Endothelial cell of umbilical vein (primary cell): ENCODE data around the gene RNGTT. TPM values are rescaled to one million over a fixed set of nuclear protein-coding genes. Genes with fewer than 3 reads are reported as not detected.
"Not testable (repeated sequence)": the region's sequence is repeated elsewhere in the genome, so short reads cannot be mapped to it uniquely, and the experiment has no call there.

Experiments
- BruUV-seq: library from RNA; stranded (reverse); fragments of 400-500 nt; replicated peaks from 2 replicates; lab custom pipeline; 2021; lab: Mats Ljungman, UMichigan
- CTCF ChIA-PET: fragments of 300-600, 350-600 bp; sonication (Branson Sonifier 250); formaldehyde crosslinking; loops from one replicate; lab custom pipeline; 2021; ENCODE audit warnings: antibody characterized with exemption, inconsistent platforms; lab: Charles Lee
- POLR2A ChIA-PET: fragments of 300-600, 350-600 bp; sonication (Branson Sonifier 250); formaldehyde crosslinking; loops from one replicate; lab custom pipeline; 2021; ENCODE audit warnings: antibody characterized with exemption, inconsistent platforms; lab: Charles Lee
- DNase-seq: peaks from one replicate; pipeline ENCODE4 v3.0.0-alpha.2; 2011; ENCODE audit warnings: low read depth, low spot score
- FAIRE-seq: peaks from 2 replicates; lab custom pipeline; 2011; peaks lifted over from hg19 to GRCh38; lab: Jason Lieb, UNC
- H2AFZ ChIP-seq: 2 replicates; pipeline ENCODE4 v1.6.0; 2012; ENCODE audit warnings: low read depth, low read length, control low read depth, inconsistent platforms
- H3K27ac ChIP-seq: 2 replicates; pipeline ENCODE4 v1.5.1; 2011; ENCODE audit warnings: low read depth, mild to moderate bottlenecking, control low read depth, low read length, moderate library complexity; ENCODE audit not compliant: insufficient read depth
- H3K27me3 ChIP-seq, 2 experiments: 2 replicates each; pipeline versions ENCODE4 v1.6.0 to v1.6.1; 2011; ENCODE audit warnings: low read length in 2 of 2, mixed read lengths in 1 of 2; ENCODE audit not compliant: control insufficient read depth in 2 of 2, insufficient read depth in 2 of 2
- H3K36me3 ChIP-seq, 2 experiments: 2 replicates in 1 of 2; 3 replicates in 1 of 2; pipeline ENCODE4 v1.5.1; 2011; ENCODE audit warnings: low read length in 2 of 2, mild to moderate bottlenecking in 1 of 2, moderate library complexity in 1 of 2; ENCODE audit not compliant: control insufficient read depth in 2 of 2, insufficient read depth in 2 of 2; ENCODE audit errors: extremely low read depth in 1 of 2
- H3K4me1 ChIP-seq: 3 replicates; pipeline ENCODE4 v1.5.1; 2011; ENCODE audit warnings: mild to moderate bottlenecking, low read length; ENCODE audit not compliant: control insufficient read depth, insufficient read depth; ENCODE audit errors: extremely low read depth
- H3K4me2 ChIP-seq: 2 replicates; pipeline ENCODE4 v1.6.1; 2011; ENCODE audit warnings: low read length, control low read depth, mixed read lengths; ENCODE audit not compliant: insufficient read depth
- H3K4me3 ChIP-seq, 3 experiments: fragments of 200-600 bp in 1 of 3; sonication (generic), shearing (Covaris generic) in 1 of 3; replicated peaks in 1 of 3; 2 replicates each; pipeline ENCODE4 v1.5.1; 2011 to 2016; ENCODE audit warnings: control low read depth in 3 of 3, low read length in 3 of 3, mild to moderate bottlenecking in 2 of 3, inconsistent platforms in 1 of 3, low read depth in 1 of 3, moderate library complexity in 1 of 3; ENCODE audit not compliant: insufficient read depth in 1 of 3
- H3K79me2 ChIP-seq: 2 replicates; pipeline ENCODE4 v1.6.0; 2012; ENCODE audit warnings: low read length, inconsistent platforms; ENCODE audit not compliant: control insufficient read depth, insufficient read depth
- H3K9ac ChIP-seq: replicated peaks from 2 replicates; pipeline ENCODE3; 2011; ENCODE audit warnings: low read length, control low read depth; ENCODE audit not compliant: insufficient read depth; ENCODE audit errors: extremely low read depth
- H3K9me1 ChIP-seq: replicated peaks from 3 replicates; pipeline ENCODE4 v1.6.0; 2011; ENCODE audit warnings: mild to moderate bottlenecking, low read length; ENCODE audit not compliant: control insufficient read depth, insufficient read depth; ENCODE audit errors: extremely low read depth
- H3K9me3 ChIP-seq: replicated peaks from 2 replicates; pipeline ENCODE4 v1.5.1; 2012; ENCODE audit warnings: low read length, inconsistent platforms; ENCODE audit not compliant: control insufficient read depth, insufficient read depth
- H4K20me1 ChIP-seq: replicated peaks from 2 replicates; pipeline ENCODE3; 2011; ENCODE audit warnings: mild to moderate bottlenecking, low read length; ENCODE audit not compliant: control insufficient read depth, insufficient read depth; ENCODE audit errors: extremely low read depth
- JUN ChIP-seq: IDR thresholded peaks from 2 replicates; pipeline ENCODE4 v1.6.1; 2011; ENCODE audit warnings: borderline replicate concordance, low read depth; ENCODE audit not compliant: insufficient read length, insufficient read depth
- POLR2AphosphoS5 ChIP-seq: IDR thresholded peaks from 2 replicates; pipeline ENCODE4 v1.6.1; 2012; ENCODE audit warnings: low read depth, mild to moderate bottlenecking, control low read depth, low read length, moderate library complexity; ENCODE audit not compliant: insufficient read depth
- dilution Hi-C: fragments of 300-500 bp; cut with MboI; formaldehyde crosslinking; loops from one replicate; pipeline ENCODE4 v1.15.0; 2019; ENCODE audit warnings: low sequenced_read_pairs; ENCODE audit not compliant: extremely low pct_ligation_motif_present
- intact Hi-C: fragments of 100-400 bp; cut with micrococcal nuclease; formaldehyde crosslinking; loops from one replicate; pipeline ENCODE4 v1.10.0; 2022
- polyA plus RNA-seq, 4 experiments: library from polyadenylated mRNA; depleted of rRNA in 3 of 4; stranded (reverse) in 3 of 4; unstranded in 1 of 4; fragments of >200 nt; gene quantifications; 2 replicates each; pipeline versions ENCODE4 v1.2.1 to v1.2.3, GENCODE V29; 2011 to 2012; ENCODE audit warnings: missing spikeins in 1 of 4
- total RNA-seq: library from RNA; stranded (reverse); gene quantifications from 2 replicates; pipeline ENCODE4 v1.2.3, GENCODE V29; 2021
- TF ChIP-seq, protein P1 (sequence below), 2 donors: IDR thresholded peaks; 1 replicate in 1 of 2; 2 replicates in 1 of 2; pipeline ENCODE4 v1.5.1; 2011; ENCODE audit warnings: low read length in 2 of 2, mild to moderate bottlenecking in 2 of 2, moderate library complexity in 2 of 2, control low read depth in 1 of 2, inconsistent platforms in 1 of 2, low read depth in 1 of 2; ENCODE audit not compliant: insufficient read depth in 1 of 2; ENCODE audit errors: extremely low read depth in 1 of 2

The RNGTT gene
- total and polyA plus RNA-seq, 2 donors (not counting 3 experiments of a cell fraction or from before 2014, with no cell fraction given): 2.1 to 13.1 TPM

DNA sequence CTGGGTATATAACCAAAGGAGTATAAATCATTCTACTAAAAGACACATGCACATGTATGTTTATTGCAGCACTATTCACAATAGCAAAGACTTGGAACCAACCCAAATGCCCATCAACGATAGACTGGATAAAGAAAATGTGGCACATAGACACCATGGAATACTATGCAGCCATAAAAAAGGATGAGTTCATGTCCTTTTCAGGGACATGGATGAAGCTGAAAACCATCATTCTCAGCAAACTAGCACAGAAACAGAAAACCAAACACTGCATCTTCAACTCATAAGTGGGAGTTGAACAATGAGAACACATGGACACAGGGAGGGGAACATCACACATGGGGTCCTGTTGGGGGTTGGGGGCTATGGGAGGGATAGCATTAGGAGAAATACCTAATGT lies 130.3 kb downstream of the RNGTT start:
- H3K4me3 ChIP-seq, intact Hi-C loops, dilution Hi-C loops, H3K9me3 ChIP-seq, H3K9me1 ChIP-seq, POLR2A ChIA-PET, FAIRE-seq, H3K27me3 ChIP-seq, H3K9ac ChIP-seq, DNase-seq, H3K36me3 ChIP-seq, H3K4me2 ChIP-seq, H2AFZ ChIP-seq, H3K4me1 ChIP-seq, H3K79me2 ChIP-seq, CTCF ChIA-PET, BruUV-seq, H4K20me1 ChIP-seq, H3K27ac ChIP-seq: not testable (repeated sequence)

DNA sequence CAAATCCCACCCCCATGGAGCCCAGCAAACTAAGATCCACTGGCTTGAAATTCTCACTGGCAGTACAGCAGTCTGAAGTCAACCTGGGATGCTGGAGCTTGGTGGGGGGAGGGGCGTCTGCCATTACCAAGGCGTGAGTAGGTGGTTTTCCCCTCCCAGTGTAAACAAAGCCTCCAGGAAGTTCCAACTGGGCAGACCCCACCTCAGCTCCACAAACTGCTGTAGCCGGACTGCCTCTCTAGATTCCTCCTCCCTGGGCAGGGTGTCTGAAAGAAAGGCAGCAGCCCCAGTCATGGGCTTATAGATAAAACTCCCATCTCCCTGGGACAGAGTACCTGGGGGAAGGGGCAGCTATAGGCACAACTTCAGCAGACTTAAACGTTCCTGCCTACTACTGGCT lies 135.8 kb downstream of the RNGTT start:
- BruUV-seq, CTCF ChIA-PET, dilution Hi-C loops: not testable (repeated sequence)

DNA sequence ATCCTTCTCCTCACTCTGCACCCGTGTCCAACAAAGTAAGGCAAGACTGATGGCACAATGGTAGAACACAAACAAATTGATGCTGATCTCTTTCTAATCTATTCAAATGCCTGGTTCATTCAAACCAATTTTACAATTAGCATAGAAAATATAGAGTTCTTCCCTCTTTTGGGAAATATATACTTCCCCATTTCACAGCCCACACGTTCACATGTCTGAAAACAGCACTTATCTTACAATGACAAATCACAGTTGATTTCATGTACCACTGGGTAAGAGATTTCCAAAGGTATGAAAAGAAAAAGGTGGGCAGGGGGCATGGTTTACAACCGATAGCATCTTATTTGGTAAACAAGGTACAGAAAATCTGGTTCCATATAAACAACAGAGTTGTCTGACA lies 137.6 kb downstream of the RNGTT start:
- Histone ChIP-seq H3K27ac (no peak overlapping the region), H3K9me1 (no peaks in the 10 kb centered on the region), H3K36me3 (no peaks in the 10 kb centered on the region), H3K9ac (no peak overlapping the region), H3K4me3 (no peak overlapping the region), H3K4me1 (no peaks in the 10 kb centered on the region), H3K4me2 (no peak overlapping the region), H3K79me2 (no peaks in the 10 kb centered on the region), H4K20me1 (no peaks in the 10 kb centered on the region), H2AFZ (no peak overlapping the region), H3K9me3 (no peaks in the 10 kb centered on the region), H3K27me3 (no peaks in the 10 kb centered on the region)
- ChIA-PET POLR2A (no interaction called here), CTCF (no interaction called here)
- intact Hi-C loops (no loop called here), dilution Hi-C loops (no loop called here)
- no peak for DNase-seq
- TF ChIP-seq POLR2AphosphoS5 (no peak), JUN (no peak)
- TF ChIP-seq, protein P1, sequence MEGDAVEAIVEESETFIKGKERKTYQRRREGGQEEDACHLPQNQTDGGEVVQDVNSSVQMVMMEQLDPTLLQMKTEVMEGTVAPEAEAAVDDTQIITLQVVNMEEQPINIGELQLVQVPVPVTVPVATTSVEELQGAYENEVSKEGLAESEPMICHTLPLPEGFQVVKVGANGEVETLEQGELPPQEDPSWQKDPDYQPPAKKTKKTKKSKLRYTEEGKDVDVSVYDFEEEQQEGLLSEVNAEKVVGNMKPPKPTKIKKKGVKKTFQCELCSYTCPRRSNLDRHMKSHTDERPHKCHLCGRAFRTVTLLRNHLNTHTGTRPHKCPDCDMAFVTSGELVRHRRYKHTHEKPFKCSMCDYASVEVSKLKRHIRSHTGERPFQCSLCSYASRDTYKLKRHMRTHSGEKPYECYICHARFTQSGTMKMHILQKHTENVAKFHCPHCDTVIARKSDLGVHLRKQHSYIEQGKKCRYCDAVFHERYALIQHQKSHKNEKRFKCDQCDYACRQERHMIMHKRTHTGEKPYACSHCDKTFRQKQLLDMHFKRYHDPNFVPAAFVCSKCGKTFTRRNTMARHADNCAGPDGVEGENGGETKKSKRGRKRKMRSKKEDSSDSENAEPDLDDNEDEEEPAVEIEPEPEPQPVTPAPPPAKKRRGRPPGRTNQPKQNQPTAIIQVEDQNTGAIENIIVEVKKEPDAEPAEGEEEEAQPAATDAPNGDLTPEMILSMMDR (IDR thresholded peaks at IDR 0.05; ENCODE audit: extremely low read depth in 1 of 2, insufficient read depth in 1 of 2, low read depth in 1 of 2, low read length in 2 of 2): no peak
- BruUV-seq: no TSS peak
- FAIRE-seq: no peak

More for the DNA sequence above, 135.8 kb downstream of the RNGTT start:
- H2AFZ ChIP-seq, H3K4me3 ChIP-seq, POLR2A ChIA-PET, H3K4me1 ChIP-seq, H3K9ac ChIP-seq, FAIRE-seq, intact Hi-C loops, DNase-seq, H3K79me2 ChIP-seq, H3K9me1 ChIP-seq, H3K9me3 ChIP-seq, H3K27me3 ChIP-seq, H3K4me2 ChIP-seq, H4K20me1 ChIP-seq, H3K36me3 ChIP-seq, H3K27ac ChIP-seq: not testable (repeated sequence)
